ENCODE data around the gene STAG3.
"Not testable (repeated sequence)": the region's sequence is repeated elsewhere in the genome, so short reads cannot be mapped to it uniquely, and the experiment has no call there.

STAG3 gene

DNA sequence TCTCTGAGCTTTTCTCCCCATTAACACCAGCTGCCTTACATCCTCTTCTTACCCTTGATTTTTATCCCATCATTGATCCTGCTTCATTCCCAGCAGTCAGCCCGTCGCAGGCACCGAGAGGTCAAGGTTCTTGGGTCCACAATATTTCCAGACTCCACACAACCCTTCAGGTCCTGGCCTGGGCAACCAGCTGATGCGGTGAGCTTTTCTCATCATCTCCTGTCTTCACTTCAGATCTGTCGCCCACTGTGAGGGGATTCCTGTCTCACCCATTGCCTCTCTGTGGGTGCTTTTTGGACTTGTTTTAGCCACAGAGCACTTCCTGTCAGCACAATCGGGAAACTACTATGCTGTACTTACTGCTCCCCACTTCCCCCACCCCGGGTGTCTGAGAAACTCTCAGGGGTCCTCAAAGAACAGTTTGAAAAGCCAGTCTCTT is 33.6 kb downstream of the STAG3 start:
- DNase-seq (ENCODE audit: low read depth) = no peak

DNA sequence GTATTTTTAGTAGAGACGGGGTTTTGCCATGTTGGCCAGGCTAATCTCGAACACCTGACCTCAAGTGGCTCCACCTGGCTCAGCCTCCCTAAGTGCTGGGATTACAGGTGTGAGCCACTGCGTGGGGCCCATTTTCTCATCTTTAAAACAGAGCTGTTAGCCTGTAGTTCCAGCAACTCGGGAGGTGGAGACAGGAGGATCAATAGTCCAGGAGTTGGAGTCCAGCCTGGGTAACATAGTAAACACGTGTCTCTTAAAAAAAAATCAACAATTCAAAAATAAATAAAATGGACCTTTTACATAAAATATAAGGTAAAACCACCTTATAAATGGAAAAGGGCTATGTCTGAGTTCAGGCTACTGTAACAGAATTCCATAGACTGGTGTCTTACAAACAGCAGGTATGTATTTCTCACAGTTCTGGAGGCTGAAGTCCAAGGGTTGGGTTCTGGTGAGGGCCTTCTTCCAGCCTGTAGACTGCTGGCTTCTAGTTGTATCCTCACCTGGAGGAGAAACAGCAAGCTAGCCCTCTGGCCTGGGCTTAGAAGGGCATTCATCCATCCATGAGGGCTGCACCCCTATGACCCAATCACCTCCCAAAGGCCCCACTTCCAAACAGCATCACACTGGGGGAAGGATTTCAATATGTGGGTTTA is 35.0 kb downstream of the STAG3 start:
- no peak for DNase-seq (ENCODE audit: low read depth)

DNA sequence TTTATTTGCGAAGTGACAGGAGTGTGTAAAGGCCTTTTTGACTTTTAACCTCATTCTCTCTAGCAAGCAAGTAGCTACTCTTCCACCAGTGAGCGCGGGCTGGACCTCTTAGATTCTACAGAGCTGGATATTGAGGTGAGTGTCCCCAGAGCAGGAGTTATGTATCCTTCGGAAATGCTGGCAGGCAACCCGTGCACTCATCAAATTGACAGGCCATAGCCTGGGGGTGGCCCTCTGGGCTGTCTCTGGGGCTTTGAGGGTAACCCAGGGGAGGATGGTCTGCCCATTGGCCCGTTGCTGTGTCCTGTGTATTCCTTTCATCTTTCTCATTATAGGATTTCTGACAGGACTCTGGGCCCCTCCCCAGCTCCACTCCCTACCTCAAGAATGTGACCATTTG is 36.0 kb downstream of the STAG3 start:
- no peak for DNase-seq (ENCODE audit: low read depth)

DNA sequence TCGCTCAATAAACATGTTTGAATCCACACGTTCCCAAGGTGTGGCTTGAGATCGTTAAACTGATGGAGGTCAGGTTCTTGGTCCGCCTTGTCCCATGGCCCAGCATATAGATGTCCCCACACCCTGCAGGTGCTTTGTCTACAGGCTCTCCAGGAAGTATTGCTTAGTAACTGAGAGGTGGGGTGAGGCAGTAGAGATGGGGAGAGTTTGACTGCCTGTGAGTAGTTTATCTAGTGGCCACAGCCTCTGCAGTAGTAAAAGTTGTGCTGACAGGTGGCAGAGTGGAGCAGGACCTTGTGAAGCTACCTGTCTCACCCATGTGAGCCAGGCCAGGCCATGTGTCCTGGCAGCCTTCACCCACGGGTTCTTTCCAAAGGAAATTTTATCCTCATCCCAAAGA is 36.6 kb downstream of the STAG3 start:
- DNase-seq (ENCODE audit: low read depth) = not testable (repeated sequence)

DNA sequence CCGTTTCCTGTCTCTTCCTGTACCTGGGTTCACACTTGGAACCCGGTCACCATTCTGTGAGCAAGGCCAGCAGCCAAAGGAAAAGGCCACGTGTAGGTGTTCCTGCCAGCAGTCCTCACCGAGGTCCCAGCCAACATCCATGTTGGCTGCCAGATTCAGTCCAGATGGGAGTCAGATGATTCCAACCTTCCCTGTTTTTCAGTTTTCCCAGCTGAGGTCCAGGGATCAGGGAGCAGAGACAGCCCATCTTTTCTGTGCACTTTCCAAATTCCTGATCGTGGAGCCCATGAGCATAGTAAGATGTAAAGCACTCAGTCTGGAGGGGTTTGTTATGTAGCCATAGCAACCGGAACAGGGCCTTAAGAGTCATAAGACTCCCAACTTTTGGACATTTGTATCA is 38.2 kb downstream of the STAG3 start:
- peak; percentile 10 for DNase-seq (ENCODE audit: low read depth)

DNA sequence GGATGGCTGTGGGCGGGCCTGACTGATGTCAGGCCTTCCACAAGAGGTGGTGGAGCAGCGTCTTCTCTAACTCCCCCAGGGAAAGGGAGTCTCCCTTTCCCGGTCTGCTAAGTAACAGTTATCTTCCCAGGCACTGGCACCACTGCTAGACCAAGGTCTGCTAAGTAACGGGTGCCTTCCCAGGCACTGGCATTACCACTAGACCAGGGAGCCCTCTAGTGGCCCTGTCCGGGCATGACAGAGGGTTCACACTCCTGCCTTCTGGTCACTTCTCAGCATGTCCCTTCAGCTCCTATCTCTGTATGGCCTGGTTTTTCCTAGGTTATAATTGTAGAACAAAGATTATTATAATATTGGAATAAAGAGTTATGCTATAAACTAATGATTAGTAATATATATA is 40.2 kb downstream of the STAG3 start:
- peak; percentile 20 for DNase-seq (ENCODE audit: low read depth)

DNA sequence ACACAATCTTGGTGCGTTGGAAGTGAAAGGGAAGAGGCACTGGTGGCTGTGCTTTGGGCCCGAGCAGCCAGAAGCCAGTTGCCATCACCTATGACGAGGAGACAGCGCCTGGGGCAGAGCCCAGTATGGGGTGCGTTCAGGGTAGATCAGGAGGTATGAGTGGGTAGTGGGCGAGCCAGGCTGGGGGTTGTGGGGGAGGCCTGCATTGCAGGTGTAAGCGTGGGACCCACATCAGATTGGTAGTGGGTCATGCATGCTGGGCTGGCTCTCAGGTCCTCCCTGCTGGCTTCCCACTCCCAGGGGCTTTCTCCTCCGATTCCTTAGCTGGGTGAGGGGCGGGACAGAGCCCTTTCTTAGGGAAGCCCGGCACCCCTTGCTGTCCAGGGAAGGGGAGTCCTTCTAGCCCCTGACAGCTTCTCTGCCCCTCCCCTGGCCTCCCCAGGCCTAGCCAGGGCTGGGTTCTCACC is 41.6 kb downstream of the STAG3 start:
- no peak for DNase-seq (ENCODE audit: low read depth)

DNA sequence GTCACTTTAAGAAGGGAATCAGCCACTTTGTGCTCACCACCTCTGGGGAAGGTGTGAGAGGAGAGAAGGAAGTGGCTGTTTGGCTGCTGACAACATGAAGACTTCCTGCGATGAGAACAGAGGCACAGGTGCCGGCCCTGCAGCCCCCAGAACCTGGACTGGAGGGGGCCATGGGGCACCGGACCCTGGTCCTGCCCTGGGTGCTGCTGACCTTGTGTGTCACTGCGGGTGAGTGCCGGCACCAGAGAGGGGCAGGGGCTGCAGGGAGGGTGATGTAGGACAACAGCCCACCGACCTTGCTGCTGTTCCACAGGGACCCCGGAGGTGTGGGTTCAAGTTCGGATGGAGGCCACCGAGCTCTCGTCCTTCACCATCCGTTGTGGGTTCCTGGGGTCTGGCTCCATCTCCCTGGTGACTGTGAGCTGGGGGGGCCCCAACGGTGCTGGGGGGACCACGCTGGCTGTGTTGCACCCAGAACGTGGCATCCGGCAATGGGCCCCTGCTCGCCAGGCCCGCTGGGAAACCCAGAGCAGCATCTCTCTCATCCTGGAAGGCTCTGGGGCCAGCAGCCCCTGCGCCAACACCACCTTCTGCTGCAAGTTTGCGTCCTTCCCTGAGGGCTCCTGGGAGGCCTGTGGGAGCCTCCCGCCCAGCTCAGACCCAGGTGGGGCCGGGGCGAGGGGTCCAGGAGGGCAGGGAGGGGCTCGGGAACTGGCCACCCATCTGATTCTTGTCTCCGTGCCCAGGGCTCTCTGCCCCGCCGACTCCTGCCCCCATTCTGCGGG is 42.3 kb downstream of the STAG3 start, which contains the start of gene PVRIG:
PVRIG (plus strand) TSS at position 149 of the 785 bp plus-strand sequence; CDS start at position 171, 22 bp downstream.
- DNase-seq (ENCODE audit: low read depth) = not testable (repeated sequence)

DNA sequence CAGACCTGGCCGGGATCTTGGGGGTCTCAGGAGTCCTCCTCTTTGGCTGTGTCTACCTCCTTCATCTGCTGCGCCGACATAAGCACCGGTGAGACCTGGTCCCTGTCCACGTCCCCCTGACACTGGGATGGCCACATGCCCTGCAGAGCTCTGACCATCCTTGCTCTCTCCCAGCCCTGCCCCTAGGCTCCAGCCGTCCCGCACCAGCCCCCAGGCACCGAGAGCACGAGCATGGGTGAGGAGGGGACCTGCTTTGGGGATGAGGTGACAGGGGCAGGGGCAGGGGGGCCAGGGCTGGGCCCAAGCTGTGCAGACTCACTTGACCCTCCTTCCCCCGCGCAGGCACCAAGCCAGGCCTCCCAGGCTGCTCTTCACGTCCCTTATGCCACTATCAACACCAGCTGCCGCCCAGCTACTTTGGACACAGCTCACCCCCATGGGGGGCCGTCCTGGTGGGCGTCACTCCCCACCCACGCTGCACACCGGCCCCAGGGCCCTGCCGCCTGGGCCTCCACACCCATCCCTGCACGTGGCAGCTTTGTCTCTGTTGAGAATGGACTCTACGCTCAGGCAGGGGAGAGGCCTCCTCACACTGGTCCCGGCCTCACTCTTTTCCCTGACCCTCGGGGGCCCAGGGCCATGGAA is 43.0 kb downstream of the STAG3 start:
- no peak for DNase-seq (ENCODE audit: low read depth)

DNA sequence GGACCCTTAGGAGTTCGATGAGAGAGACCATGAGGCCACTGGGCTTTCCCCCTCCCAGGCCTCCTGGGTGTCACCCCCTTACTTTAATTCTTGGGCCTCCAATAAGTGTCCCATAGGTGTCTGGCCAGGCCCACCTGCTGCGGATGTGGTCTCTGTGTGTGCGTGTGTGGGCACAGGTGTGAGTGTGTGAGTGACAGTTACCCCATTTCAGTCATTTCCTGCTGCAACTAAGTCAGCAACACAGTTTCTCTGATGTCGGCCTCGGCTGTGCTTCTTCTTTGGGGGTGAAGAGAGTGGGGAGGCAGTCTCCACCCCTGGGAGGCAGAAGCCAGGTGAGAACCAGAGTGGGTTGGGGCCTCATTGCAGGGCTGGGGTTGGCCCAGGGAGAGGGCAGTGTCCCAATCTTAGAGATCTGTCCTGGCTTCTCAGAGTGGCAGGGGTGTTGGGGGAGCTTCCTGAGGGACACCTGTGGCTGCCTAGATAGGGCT is 43.6 kb downstream of the STAG3 start:
- DNase-seq (ENCODE audit: low read depth) = no peak

DNA sequence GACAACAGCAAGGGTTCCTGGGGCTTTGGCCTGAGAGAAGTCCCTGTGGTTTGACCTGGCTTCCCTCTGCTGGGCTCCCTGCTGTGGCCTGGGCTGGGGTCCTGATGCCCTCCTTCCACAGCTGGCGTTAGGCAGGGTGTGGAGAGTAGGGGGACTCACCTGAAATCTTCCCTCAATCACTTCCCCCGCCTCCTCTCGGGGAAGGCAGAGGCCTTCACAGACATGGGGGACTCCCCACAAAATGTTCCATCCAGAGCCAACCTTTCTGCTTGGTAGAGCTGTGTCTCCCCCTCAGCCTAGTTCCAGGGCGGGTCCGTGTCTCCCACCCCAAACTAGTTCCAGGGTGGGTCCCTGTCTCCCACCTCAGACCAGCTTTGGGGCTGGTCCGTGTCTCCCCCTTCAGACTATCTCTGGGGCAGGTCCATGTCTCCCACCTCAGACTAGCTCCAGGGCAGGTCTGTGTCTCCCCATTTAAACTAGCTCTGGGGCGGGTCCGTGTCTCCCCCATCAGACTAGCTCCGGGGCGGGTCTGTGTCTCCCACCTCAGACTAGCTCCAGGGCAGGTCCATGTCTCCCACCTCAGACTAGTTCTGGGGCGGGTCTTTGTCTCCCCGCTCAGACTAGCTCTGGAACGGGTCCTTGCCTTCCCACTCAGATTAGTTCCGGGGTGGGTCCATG is 44.2 kb downstream of the STAG3 start:
- DNase-seq (ENCODE audit: low read depth) = no peak

DNA sequence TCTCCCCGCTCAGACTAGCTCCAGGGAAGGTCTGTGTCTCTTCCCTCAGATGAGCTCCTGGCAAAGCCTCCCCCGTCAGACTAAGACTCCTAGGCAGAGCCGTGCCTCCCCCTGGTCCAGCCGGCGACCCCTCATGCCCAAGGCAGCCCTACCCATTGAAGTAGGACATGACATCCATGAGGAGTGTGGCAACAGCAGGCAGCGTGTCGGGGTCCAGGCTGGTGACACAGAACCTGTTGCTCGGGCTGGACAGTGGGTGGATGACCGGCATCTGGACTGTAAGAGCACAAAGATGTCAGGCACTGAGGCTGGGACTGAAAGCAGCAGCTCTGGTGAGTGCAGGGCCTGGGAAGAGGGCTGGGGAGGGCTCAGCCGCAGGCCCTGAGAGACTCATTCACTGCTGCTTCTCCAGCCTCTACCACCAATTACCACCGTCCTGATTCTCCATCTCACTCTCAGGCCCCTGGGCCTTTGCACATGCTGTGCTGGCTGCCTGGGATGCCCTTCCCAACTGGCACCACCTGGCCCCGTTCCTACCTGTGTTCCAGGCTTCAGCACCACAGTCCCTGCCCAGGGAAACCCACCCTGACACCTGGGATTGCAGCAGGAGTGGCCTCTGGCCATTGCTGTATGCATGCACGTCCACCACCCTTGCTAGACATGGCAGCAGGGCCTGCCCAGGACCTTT is 44.9 kb downstream of the STAG3 start:
- DNase-seq (ENCODE audit: low read depth) = no peak

DNA sequence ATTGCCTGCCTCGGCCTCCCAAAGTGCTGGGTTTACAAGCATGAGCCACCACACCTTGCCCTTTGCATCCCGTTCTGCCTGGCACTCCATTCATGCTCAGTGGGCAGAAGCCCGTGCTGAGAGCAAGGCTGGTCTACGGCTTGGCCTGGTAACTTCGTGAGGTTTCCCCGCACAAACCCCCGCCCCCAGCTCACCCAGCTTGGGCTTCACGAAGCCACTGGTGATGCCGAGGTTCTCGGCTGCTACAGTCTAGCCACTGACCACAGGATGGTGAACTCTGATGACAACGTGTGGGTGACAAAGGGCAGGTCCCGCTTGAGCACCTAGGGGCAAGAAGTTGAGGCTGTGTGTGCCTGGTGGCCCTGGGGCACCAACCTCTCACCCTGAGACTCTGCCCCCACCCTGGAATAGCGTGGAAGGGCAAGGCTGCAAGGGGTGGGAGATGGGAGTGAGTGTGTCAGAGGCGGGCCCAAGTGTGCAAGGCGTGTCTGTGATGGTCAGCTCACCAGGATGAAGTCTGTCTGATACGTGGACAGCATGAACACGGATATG is 45.7 kb downstream of the STAG3 start:
- DNase-seq (ENCODE audit: low read depth) = not testable (repeated sequence)

DNA sequence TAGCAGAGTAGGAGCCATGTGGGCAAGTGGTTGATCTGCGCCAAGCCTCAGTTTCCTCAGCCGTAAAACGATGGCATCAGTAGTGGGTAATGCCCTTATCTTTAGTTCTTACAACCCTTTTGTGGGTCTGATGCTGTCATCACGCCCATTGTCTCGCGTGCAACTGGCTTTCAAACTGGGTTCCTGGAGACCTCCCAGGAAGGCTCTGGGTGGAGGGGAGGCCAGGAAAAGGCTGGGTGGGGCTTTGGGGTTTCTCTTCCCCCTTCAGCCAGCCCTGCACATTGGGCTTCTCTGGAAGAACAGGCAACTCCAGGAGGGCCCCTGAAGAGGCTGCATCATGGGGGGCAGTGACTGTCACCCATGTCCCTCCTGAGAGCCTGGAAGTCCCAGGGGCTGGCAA is 47.2 kb downstream of the STAG3 start:
- not testable (repeated sequence) for DNase-seq (ENCODE audit: low read depth)

DNA sequence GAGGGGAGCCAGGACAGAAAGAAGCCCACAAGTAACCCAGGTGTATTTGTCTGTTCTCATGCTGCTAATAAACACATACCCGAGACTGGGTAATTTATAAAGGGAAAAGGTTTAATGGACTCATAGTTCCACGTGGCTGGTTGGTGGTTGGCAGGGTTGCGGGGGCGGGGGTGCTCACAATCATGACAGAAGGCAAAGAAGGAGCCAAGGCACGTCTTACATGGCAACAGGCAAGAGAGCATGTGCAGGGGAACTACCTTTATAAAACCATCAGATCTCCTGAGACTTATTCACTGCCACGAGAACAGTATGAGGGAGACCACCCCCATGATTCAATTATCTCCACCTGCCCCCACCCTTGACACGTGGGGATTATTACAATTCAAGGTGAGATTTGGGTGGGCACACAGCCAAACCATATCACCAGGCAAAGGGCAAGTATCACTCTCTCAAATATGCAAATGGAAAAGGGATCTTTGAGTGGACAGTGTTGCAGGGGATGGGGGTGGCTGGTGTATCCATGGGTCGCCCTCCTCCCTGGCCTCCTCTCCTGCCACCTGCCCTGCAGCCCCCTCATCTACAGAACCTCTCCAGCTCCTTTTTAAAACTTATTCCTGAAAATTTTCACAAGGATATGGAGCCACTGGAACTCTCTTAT is 57.1 kb downstream of the STAG3 start:
- not testable (repeated sequence) for DNase-seq (ENCODE audit: low read depth)

DNA sequence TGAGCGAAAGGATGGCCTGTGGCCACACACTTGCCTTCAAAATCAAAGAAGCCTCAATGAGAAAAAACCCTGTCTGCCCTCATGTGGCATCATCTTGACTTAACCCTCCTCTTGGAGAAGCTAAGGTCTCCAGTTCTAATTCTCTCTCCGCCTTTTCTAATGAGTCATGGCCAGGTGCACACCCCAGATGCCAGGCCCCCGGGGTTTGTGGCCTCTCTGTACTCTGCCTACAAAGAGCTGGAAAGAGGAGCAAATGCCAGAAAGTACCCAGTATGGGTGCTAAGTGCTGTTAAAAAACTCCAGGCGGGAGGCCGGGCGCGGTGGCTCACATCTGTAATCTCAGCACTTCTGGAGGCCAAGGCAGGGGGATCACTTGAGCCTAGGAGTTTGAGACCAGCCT is 62.3 kb downstream of the STAG3 start:
- not testable (repeated sequence) for DNase-seq (ENCODE audit: low read depth)

DNA sequence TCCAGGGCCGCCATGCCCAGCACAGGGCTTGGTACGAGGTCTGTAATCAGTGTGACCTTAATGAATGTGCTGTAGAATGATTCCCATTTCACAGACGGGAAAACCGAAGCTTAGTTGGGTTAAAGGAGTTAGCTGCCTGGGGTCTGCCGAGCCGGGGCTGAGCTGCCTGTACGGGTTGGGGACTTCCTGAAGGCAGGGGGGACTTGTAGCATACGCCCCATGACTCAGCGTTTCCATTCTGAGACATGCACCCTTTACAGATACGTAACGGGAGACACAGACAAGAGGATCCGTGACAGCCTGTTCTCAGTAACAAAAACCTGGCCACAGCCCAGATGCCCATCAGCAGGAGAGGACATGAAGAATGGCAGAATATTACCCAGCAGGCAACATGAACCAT is 65.7 kb downstream of the STAG3 start:
- not testable (repeated sequence) for DNase-seq (ENCODE audit: low read depth)

DNA sequence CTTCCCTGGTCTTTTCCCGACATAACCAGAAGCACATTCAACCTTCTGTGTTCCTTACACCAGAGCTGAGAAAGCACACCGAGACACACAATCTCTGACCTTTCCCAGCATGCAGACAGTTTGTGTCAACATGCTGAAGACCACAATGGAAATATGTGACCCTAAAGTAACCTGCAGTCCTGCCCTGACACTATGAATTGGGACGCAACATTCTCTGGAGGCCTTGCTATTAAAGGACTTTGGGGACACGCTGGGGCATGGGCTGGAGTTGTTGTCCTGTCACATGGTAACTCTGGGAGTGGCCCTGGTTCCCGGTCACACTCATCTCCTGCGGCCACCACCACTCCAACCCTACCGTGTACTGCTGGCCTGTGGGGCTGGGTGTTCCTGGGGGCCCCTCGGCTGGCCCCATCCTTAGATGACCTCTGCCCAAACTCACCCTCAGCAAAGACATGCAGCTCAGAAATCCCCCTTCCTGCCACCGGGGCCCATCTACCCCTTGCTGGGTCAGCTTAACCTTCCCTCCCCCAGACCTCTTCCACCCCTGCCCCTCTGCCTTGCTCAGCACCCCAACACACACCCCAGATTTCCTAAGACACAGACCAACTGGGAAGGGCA is 67.4 kb downstream of the STAG3 start:
- not testable (repeated sequence) for DNase-seq (ENCODE audit: low read depth)

DNA sequence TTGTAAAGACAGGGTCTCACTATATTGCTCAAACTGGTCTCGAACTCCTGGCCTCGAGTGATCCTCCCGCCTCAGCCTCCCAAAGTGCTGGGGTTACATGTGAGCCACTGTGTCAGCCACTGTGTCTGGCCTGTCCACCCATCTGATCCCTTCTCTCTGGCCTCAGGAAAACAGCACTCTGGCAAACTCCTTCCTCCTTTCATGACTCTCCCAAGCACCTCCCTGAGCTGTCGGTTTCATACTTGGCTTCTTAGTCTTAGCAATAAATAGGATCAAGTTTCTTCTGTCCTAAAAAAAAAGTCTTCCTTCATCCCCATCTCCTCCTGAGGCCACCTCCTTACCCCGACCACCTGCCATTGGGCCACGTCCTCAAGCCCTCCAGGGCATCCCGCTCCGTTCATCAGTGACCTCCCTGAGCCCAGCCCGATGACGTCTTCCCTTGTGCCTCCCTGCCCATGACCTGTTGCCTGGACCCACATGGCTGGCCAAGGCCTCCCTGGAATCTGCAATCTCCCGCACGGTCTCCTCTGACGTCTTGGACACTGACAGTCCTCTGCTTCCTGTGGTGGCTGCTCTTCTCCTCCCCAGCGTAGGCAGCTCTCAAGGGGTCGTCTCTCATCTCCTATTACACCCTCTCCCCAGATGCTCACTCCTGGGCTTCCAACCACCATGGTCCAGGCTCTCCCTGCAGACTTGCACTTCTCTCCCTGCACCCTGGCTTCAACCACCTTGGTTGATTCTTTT is 68.6 kb downstream of the STAG3 start:
- DNase-seq (ENCODE audit: low read depth) = not testable (repeated sequence)

DNA sequence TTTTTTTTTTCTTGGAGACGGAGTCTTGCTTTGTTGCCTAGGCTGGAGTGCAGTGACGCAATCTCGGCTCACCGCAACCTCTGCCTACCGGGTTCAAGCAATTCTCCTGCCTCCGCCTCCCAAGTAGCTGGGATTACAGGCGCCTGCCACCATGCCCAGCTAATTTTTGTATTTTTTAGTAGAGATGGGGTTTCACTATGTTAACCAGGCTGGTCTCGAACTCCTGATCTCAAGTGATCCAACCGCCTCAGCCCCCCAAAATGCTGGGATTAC is 69.1 kb downstream of the STAG3 start:
- DNase-seq (ENCODE audit: low read depth) = not testable (repeated sequence)
